ENCODE measurements around the gene FANCM. TPM values are rescaled to one million over a fixed set of nuclear protein-coding genes. Genes with fewer than 3 reads are reported as not detected.

FANCM gene
- total RNA-seq, 1 experiment from 2014 or later, result 6.6 TPM

DNA sequence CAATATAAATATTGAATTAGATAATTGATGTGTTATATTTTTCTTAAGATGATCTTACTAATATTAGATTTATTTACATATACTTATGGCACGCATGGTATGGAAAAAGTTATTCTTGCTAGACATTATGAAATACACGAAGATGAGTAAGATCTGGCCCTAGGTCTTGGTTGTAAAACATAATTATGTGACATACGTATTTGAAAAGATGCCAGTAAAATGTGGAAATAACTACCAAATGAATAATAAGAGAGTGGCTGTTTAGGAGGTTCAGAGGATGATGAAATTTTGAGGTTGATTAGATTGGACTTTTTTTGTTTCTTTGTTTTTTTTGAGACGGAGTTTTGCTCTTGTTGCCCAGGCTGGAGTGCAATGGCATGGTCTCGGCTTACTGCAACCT lies 41.3 kb downstream of the FANCM start:
- no peaks in the 10 kb centered on the region for H3K27me3 Mint-ChIP-seq (ENCODE audit: insufficient read depth, unreplicated experiment)
- no peak overlapping the region for H3K27ac Mint-ChIP-seq (ENCODE audit: low read depth, unreplicated experiment)
- no peak for TF ChIP-seq CTCF (IDR thresholded peaks at IDR 0.05; ENCODE audit: unreplicated experiment)
- H3K36me3 Mint-ChIP-seq (ENCODE audit: insufficient read depth, unreplicated experiment), result no peaks in the 10 kb centered on the region
- no TSS peak for BruUV-seq (replicated peaks)
- H3K4me3 Mint-ChIP-seq (ENCODE audit: unreplicated experiment), result peak overlapping the region; percentile 32
- intact Hi-C loops (cut with micrococcal nuclease), result no loop called here
- ChIA-PET POLR2A (interaction anchor here (1.7 kb wide), 1 partner anchor 30 kb away, joined by 3 read pairs; no protein-coding TSS in a partner anchor), CTCF (interaction anchor here (2.3 kb wide), 1 partner anchor 77 kb away, joined by 7 read pairs; no protein-coding TSS in a partner anchor)
- DNase-seq (ENCODE audit: unreplicated experiment), result peak; percentile 93
- peaks cover 10% of the 10 kb centered on the region for H3K4me1 Mint-ChIP-seq (ENCODE audit: insufficient read depth, unreplicated experiment)
- H3K9me3 Mint-ChIP-seq (ENCODE audit: unreplicated experiment), result no peaks in the 10 kb centered on the region

GRCh38 chr14:45181329-45181728 lies 45.6 kb downstream of the FANCM start:
- Mint-ChIP-seq H3K27ac (ENCODE audit: low read depth, unreplicated experiment) (no peak overlapping the region), H3K4me1 (ENCODE audit: insufficient read depth, unreplicated experiment) (peaks cover 10% of the 10 kb centered on the region), H3K36me3 (ENCODE audit: insufficient read depth, unreplicated experiment) (no peaks in the 10 kb centered on the region), H3K9me3 (ENCODE audit: unreplicated experiment) (no peaks in the 10 kb centered on the region), H3K27me3 (ENCODE audit: insufficient read depth, unreplicated experiment) (no peaks in the 10 kb centered on the region), H3K4me3 (ENCODE audit: unreplicated experiment) (no peak overlapping the region)
- no peak for DNase-seq (ENCODE audit: unreplicated experiment)
- POLR2A ChIA-PET, result interaction anchor here (1.3 kb wide), 1 partner anchor 47 kb away, joined by 5 read pairs; the partner anchor contains the start of gene FKBP3
- intact Hi-C loops (cut with micrococcal nuclease), result no loop called here
- BruUV-seq (replicated peaks), result no TSS peak
- CTCF ChIA-PET, result no interaction called here
- no peak for TF ChIP-seq CTCF (IDR thresholded peaks at IDR 0.05; ENCODE audit: unreplicated experiment)

- Mint-ChIP-seq H3K4me1 (ENCODE audit: insufficient read depth, unreplicated experiment) (peaks cover 10% of the 10 kb centered on the region), H3K4me3 (ENCODE audit: unreplicated experiment) (no peak overlapping the region), H3K36me3 (ENCODE audit: insufficient read depth, unreplicated experiment) (no peaks in the 10 kb centered on the region), H3K9me3 (ENCODE audit: unreplicated experiment) (no peaks in the 10 kb centered on the region), H3K27ac (ENCODE audit: low read depth, unreplicated experiment) (no peak overlapping the region), H3K27me3 (ENCODE audit: insufficient read depth, unreplicated experiment) (no peaks in the 10 kb centered on the region)
- no TSS peak for BruUV-seq (replicated peaks)
- no peak for TF ChIP-seq CTCF (IDR thresholded peaks at IDR 0.05; ENCODE audit: unreplicated experiment)
- DNase-seq (ENCODE audit: unreplicated experiment), result no peak
- intact Hi-C loops (cut with micrococcal nuclease), result no loop called here
- ChIA-PET CTCF (no interaction called here), POLR2A (interaction anchor here (0.7 to 1.3 kb wide), 2 partner anchors 15 to 48 kb away, joined by 3 to 5 read pairs; partner anchors contain the start of gene FKBP3)
These were observed 46.1 kb downstream of the FANCM start for GRCh38 chr14:45181806-45182205.

DNA sequence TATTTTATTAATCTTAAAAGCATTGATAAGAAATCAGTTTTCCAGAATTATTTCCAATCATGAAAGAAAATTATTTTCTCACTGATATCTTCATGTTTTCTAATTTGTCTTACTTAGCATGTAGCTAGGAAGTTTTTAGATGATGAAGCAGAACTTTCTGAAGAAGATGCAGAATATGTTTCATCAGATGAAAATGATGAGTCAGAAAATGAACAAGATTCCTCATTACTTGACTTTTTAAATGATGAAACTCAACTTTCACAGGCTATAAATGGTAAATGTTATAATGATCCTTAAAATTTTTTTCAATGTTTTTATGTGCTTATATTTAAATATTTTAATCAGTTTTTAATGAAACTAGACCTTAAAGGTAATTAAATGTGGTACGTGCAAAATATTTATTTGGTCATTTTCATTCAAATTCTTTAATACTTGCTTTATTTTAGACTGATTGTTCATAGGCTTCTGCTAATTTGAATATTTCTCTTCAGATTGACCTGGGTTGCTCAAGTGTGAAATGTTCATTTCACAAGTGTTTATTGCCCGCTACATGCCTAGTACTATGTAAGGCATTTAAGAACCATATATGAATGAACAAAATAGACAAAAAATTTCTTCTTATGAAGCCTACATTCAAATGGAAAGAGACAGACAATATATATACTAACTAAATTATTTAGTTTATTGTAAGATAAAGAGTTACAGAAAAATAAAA lies 49.5 kb downstream of the FANCM start:
- no TSS peak for BruUV-seq (replicated peaks)
- Mint-ChIP-seq H3K4me3 (ENCODE audit: unreplicated experiment) (no peak overlapping the region), H3K27me3 (ENCODE audit: insufficient read depth, unreplicated experiment) (no peaks in the 10 kb centered on the region), H3K27ac (ENCODE audit: low read depth, unreplicated experiment) (no peak overlapping the region), H3K4me1 (ENCODE audit: insufficient read depth, unreplicated experiment) (no peaks in the 10 kb centered on the region), H3K9me3 (ENCODE audit: unreplicated experiment) (no peaks in the 10 kb centered on the region), H3K36me3 (ENCODE audit: insufficient read depth, unreplicated experiment) (peaks cover 6% of the 10 kb centered on the region)
- TF ChIP-seq CTCF (IDR thresholded peaks at IDR 0.05; ENCODE audit: unreplicated experiment), result no peak
- CTCF ChIA-PET, result no interaction called here
- intact Hi-C loops (cut with micrococcal nuclease), result no loop called here
- POLR2A ChIA-PET, result interaction anchor here (1.2 kb wide), 1 partner anchor 66 kb away, joined by 3 read pairs; no protein-coding TSS in a partner anchor
- DNase-seq (ENCODE audit: unreplicated experiment), result no peak

Data from MCF 10A (cell line).